GM18505 (cell line): Measurements from ENCODE around the gene CCDC71L.

ENCODE experiments used
- ATAC-seq: cut with Tn5 transposase; IDR thresholded peaks from one replicate; pipeline ENCODE4 v1.9.1; 2021; ENCODE audit not compliant: unreplicated experiment
- POLR2A ChIP-seq: IDR thresholded peaks from 4 replicates; pipeline ENCODE4 v1.6.1; 2011; ENCODE audit warnings: borderline replicate concordance; ENCODE audit not compliant: insufficient read depth, insufficient read length; ENCODE audit errors: extremely low read depth

Gene CCDC71L

DNA sequence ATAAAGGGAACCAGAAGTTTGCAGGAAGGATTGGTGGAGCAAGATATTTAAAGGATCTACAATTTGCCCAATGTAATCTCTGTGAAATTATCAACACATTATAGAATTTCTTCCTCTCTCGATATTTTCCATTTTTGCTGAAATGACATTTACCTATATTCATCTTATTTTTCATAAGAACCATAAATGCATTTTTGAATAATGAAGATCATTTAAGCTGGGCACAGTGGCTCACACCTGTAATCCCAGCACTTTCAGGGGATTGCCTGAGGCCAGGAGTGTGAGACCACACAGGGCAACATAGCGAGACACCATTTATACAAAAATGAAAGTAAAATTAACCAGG, 37.7 kb downstream of the CCDC71L start:
- no peak for TF ChIP-seq POLR2A
- no peak for ATAC-seq

DNA sequence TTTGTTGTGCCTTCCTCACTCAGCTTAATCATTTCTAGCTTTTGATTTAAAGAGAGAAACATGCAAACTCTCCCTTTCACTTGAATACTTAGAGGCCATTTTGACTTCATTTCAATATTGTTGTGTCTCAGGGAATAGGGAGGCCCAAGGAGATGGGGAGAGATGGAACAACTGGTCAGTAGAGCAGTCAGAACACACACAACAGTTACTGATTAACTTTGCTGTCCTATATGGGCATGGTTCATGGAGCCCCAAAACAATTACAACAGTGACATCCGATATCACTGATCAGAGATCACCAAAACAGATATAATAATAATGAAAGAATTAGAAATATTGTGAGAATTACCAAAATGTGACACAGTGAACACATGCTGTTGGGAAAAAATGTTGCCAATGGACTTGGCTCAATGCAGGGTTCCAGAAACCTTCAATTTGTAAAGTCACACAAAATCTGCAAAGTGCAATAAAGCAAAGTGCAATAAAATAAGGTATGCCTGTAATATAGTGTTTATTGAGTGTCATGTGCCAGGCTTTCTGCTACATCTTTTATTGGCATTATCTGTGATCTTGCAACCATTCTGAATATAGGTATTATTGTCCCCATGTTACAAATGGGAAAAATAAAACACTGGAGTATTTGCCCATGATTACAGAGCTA, 38.2 kb downstream of the CCDC71L start:
- no peak for ATAC-seq
- no peak for TF ChIP-seq POLR2A

DNA sequence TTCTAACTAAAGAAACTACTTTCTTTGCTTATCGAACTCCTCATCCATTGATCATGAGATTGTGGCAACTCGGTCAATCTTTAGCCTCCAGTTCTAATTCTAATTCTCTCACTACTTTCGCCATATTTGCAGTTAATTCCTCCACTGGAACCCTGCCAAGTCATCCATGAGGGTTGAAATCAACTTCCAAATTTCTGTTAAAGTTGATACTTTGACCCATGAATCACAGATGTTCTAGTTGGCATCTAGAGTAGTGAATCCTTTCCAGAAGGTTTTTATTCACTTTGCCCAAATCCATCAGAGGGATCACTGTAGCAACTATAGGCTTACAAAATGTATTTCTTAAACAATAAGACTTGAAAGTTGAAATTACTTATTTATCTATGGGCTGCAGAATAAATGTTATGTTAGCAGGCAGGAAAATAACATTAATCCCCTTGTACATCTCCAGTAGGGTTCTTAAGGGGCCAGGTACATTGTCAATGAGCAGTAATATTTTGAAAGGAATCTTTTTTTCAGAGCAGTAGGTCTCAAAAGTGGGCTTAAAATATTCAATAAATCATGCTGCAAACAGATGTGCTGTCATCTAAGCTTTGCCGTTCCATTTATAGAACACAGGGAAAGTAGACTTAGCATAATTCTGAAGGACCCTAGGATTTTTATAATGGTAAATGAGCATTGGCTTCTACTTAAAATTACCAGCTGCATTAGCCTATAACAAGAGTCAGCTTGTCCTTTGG, 39.4 kb downstream of the CCDC71L start:
- no peak for ATAC-seq
- TF ChIP-seq POLR2A: no peak

DNA sequence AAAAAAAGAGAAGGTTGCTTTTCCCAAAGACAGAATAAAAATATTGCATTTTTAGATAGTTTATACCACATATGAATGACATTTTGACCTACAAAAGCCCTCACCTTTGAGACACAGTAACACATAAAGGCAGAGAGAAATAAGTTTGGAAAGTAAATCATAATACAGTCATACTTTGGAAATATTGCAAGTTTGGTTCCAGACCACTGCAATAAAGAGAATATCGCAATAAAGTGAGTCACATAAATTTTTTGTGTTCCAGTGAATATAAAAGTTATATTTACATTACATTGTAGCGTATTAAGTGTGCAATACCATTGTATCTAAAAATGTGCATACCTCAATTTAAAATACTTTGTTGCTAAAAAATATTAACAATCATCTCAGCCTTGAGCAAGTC, 40.3 kb downstream of the CCDC71L start:
- no peak for TF ChIP-seq POLR2A
- ATAC-seq: no peak

DNA sequence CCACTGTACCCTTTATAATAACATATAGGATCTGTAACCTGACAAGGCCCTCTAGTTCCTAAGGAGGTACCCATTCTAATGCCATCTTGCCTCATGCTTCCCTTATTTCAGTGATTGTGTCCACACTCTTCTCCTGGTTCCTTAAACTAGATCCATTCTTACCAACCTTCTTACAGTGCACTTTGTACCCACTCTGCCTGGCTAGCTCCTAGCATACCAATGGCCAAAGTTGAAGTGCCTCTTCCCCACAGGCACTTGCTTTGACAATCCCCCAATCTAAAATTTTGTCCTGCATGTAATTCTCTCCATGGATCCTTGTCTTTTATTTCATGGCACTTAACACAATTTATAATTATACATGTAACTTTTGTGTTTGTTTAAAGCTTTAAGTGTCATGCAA, 40.9 kb downstream of the CCDC71L start:
- ATAC-seq: no peak
- no peak for TF ChIP-seq POLR2A

DNA sequence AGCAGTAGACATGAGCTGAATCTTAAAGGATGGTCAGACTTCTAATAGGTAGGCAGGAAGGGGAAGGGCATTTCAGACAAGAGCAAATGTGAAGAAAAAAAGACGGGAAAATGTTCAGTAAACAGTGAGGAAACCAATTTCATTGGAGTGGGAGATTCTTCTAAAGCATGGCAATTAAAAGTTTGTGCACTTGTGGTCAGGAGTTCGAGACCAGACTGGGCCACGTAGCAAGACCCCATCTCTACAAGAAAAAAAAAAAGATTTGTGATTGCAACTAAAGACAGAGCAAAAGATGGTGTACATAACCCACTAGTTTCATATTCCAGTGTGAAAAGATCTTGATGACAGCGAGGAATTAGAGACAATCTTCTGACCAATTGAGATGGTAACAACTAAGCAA, 41.7 kb downstream of the CCDC71L start:
- ATAC-seq: no peak

DNA sequence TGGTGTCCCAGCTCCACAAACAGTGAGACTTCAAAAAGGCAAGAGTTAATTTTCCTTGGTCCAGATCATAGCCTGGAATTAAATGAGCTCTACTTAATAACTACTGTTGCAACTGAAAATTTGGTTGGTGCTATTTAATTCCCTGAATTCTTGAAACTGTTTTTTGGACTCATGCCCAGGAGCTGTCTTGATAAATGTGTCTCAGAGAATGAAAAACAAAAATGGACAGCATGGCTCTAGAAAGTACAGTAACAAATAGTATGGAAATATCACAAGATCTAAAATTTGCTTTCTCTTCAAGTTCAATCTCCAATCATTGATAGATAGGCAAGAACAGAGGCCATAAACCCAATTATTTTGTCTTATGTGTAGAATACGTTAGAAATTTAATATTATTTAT, 42.5 kb downstream of the CCDC71L start:
- ATAC-seq: no peak
- TF ChIP-seq POLR2A: no peak

More for the DNA sequence above, 41.7 kb downstream of the CCDC71L start:
- TF ChIP-seq POLR2A: no peak

DNA sequence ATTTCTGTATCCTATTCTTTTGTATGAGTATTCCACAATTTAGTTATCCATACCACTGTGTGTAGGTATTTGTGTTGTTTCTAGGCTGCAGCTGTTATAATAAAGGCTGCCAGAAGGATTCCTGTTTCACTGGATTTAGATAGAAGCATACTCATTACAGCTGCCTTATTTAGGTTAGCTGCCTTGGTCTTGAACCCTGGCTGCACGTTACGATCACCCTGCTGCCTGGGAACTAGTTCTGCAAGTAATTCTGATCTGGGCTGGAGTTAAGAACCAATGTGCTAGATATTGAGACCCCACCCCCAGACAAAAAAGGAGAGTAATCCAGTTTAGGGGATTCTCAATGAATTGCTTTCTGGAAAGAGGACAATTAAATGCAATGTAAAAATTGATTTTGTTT, 43.1 kb downstream of the CCDC71L start:
- no peak for ATAC-seq

DNA sequence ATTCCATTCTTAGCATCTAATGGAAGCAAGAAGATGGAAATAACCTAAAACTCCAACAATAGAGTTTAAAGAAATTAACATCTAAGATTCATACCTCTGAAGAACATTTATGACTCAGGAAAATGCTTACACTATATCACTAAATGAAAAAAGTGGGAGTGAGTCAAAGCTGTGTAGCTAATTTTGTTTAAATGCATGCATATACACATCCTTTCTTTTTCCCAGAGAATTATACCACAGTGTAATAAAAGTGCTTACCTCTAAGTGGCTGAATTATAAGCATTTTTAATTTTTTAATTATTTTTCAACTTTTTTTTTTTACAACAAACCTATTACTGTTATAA, 44.3 kb downstream of the CCDC71L start:
- TF ChIP-seq POLR2A: no peak
- ATAC-seq: no peak

More for the DNA sequence above, 43.1 kb downstream of the CCDC71L start:
- no peak for TF ChIP-seq POLR2A

DNA sequence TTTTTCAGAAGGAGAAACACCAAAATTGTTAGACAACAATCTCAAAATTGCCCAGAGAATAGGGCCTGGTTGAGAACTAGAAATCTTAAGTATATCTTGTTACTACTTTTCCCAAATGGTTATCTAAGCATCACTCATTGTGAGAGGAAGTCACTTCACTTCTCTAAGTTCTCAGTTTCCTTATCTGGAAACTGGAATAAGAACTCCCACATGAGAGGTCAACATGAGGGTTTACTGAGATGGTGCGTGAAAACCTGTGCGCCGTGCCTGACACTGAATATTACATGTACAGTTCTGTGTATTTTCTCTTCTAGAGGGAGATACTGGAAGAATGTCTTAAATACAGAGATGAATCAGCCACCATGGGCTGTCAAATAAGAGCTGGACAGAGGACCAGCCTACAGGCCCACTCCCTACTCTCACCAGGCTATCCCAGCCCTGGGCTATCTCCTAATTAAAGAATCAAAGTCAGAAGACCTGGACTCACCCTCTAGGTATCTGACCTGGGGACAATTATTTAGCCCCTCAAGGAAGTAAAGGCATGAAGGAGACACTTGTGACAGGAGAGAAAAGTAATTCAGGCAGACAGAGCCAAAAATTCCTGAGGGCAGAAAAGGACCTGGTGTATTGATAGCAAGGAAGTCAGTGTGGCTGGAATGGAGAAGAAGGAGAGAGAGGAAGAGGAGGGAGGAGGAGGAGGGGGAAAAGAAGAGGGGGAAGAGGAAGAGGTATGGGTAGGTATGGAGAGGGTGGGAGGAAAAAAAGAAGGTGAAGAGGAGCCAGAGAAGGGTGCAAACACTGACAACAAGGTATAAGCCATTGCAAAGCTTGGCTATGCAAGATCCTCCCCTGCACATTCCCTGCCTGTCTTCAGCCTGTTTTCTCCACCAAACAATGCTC, 44.9 kb downstream of the CCDC71L start:
- ATAC-seq: no peak
- no peak for TF ChIP-seq POLR2A

DNA sequence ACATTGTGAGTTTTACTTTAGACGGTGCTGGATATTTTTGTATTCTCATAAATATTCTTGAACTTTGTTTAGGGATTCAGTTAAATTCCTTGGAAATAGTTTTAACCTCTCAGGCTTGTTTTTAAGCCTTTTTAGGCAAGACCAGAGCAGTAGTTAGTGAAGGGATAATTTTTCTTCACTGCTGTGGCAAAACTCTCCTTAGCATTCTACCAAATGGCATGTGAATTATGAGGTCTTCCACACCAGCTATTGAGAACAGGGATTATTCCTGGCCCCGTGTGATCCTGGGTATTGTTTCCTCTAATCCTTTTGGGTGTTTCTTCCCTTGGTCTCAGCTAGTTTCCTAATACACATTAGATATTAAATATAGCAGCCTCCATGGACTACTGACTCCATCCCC, 46.2 kb downstream of the CCDC71L start:
- TF ChIP-seq POLR2A: no peak
- ATAC-seq: no peak

DNA sequence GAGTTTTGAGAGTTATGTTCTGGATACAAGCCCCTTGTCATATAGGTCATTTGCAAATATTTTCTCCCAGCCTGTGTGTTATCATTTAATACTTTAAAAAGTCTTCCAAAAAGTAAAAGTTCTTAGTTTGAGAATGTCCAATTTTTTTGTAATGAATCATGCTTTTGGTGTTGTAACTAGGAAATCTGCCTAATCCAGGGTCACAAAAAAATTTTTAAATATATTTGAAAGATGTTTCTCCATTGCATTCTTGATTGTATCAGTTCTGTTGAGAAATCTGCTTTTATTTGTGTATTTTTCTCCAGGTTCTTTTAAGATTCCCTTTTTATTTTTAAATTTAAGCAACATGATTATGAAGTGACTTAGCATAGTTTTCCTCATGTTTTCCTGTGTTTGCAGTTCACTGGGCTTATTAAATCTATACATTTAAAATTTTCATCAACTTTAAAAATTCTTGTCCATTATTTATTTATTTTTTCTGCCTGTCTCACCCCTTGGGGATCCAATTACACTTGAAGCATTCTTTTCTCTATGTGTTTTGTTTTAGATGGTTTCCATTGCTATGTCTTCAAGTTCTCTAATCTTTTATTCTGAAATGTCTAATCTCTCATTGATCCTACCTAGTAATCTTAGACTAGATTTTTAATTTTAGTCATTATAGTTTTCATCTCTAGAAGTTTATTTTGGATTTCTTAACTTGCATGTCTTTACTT, 47.0 kb downstream of the CCDC71L start:
- TF ChIP-seq POLR2A: no peak
- ATAC-seq: no peak

DNA sequence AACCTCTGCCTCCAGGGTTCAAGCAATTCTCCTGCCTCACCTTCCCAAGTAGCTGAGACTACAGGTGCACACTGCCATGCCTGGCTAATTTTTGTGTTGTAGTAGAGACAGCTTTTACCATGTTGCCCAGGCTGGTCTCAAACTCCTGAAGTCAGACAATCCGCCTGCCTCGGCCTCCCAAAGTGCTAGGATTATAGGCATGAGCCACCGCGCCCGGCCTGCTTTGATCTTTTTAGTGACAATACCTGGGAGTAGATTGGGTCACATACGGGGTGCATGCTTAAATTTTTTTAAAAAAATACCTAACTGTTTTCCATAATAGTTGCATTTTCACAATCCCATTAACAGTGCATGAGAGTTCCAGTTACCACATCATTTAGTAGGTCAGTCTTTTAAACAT, 47.7 kb downstream of the CCDC71L start:
- TF ChIP-seq POLR2A: no peak
- ATAC-seq: no peak
